AG04449 (cell line): Measurements from ENCODE around the gene PIK3CG.
"Not testable (repeated sequence)": the region's sequence is repeated elsewhere in the genome, so short reads cannot be mapped to it uniquely, and the experiment has no call there.

Experiments
- CTCF ChIA-PET: fragments of 350-600 bp; formaldehyde crosslinking; extraction: SDS; loops from one replicate; lab custom pipeline; 2021; ENCODE audit warnings: antibody characterized with exemption; lab: Yijun Ruan, JAX
- POLR2A ChIA-PET: fragments of 400-600, 350-600 bp; formaldehyde crosslinking; extraction: SDS; loops from one replicate; lab custom pipeline; 2020; ENCODE audit warnings: antibody characterized with exemption, inconsistent platforms; lab: Yijun Ruan, JAX
- DNase-seq: peaks from one replicate; pipeline ENCODE4 v3.0.0-alpha.2; 2010; ENCODE audit warnings: low read depth, low spot score
- H3K4me3 ChIP-seq: 2 replicates; pipeline ENCODE4 v1.5.1; 2011; ENCODE audit warnings: low read depth, mild to moderate bottlenecking, control low read depth, low read length
- CTCF ChIP-seq: IDR thresholded peaks from one replicate; pipeline ENCODE4 v1.5.1; 2011; ENCODE audit warnings: mild to moderate bottlenecking, moderate library complexity, low read length, control low read depth, inconsistent platforms; ENCODE audit not compliant: insufficient read depth; ENCODE audit errors: missing control alignments

The PIK3CG gene

GRCh38 chr7:106840342-106840741, 24.7 kb upstream of the PIK3CG start:
- no peak overlapping the region for H3K4me3 ChIP-seq
- DNase-seq, result peak; percentile 80
- ChIA-PET CTCF (no interaction called here), POLR2A (no interaction called here)
- TF ChIP-seq CTCF, result no peak

- POLR2A ChIA-PET, result no interaction called here
- TF ChIP-seq CTCF, result no peak
- CTCF ChIA-PET, result no interaction called here
- H3K4me3 ChIP-seq, result no peak overlapping the region
- no peak for DNase-seq
Measured at GRCh38 chr7:106841896-106842390, 23.1 kb upstream of the PIK3CG start.

- TF ChIP-seq CTCF, result no peak
- DNase-seq, result no peak
- H3K4me3 ChIP-seq, result no peak overlapping the region
- ChIA-PET CTCF (no interaction called here), POLR2A (no interaction called here)
Measured at GRCh38 chr7:106844279-106844997, 20.6 kb upstream of the PIK3CG start.

GRCh38 chr7:106848049-106848448, 17.0 kb upstream of the PIK3CG start:
- ChIA-PET CTCF (interaction anchor here (0.8 to 1.0 kb wide), 2 partner anchors 13 to 671 kb away, joined by 3 to 5 read pairs; no protein-coding TSS in a partner anchor), POLR2A (no interaction called here)
- no peak for DNase-seq
- no peak overlapping the region for H3K4me3 ChIP-seq
- no peak for TF ChIP-seq CTCF

- ChIA-PET CTCF (no interaction called here), POLR2A (no interaction called here)
- H3K4me3 ChIP-seq, result no peak overlapping the region
- peak; percentile 60 for DNase-seq
- no peak for TF ChIP-seq CTCF
Measured at GRCh38 chr7:106848851-106849442, 16.1 kb upstream of the PIK3CG start.

GRCh38 chr7:106851632-106852031, 13.4 kb upstream of the PIK3CG start:
- H3K4me3 ChIP-seq, CTCF ChIA-PET, DNase-seq, POLR2A ChIA-PET: not testable (repeated sequence)
